Upper lobe of right lung (tissue), 1 donor: ENCODE data around the gene FBXO24. TPM values are rescaled to one million over a fixed set of nuclear protein-coding genes. Genes with fewer than 3 reads are reported as not detected.
A peak's percentile ranks its signal among the peaks of the same experiment; 100 is the strongest.

Source experiments
- ATAC-seq: fragments of 200-7000 bp; cut with Tn5 transposase; one replicate; pipeline ENCODE4 v1.9.1; 2020; ENCODE audit warnings: mild to moderate bottlenecking, moderate library complexity
- DNase-seq: peaks from one replicate; pipeline ENCODE4 v3.0.0-alpha.2; 2020
- H3K27ac ChIP-seq: fragments of 200-600 bp; one replicate; pipeline ENCODE4 v1.8.0; 2022
- H3K27me3 ChIP-seq: fragments of 200-600 bp; one replicate; pipeline ENCODE4 v1.8.0; 2022; ENCODE audit warnings: mild to moderate bottlenecking
- H3K36me3 ChIP-seq: fragments of 200-600 bp; one replicate; pipeline ENCODE4 v1.8.0; 2022
- H3K4me1 ChIP-seq: fragments of 200-600 bp; one replicate; pipeline ENCODE4 v1.8.0; 2022
- H3K4me3 ChIP-seq: fragments of 200-600 bp; one replicate; pipeline ENCODE4 v1.8.0; 2022; ENCODE audit warnings: mild to moderate bottlenecking
- H3K9me3 ChIP-seq: fragments of 200-600 bp; one replicate; pipeline ENCODE4 v1.8.0; 2022
- intact Hi-C: fragments of 100-400 bp; cut with DNase I; formaldehyde crosslinking; loops from one replicate; pipeline ENCODE4 v1.11.0; 2022
- total RNA-seq: library from RNA; stranded (reverse); fragmentation: NEBNext Ultra II Directional; extraction: Animal tissue kit (Norgen Biotek cat#: 25700); gene quantifications from one replicate; pipeline ENCODE4 v1.2.1, GENCODE V29; 2021
- TF ChIP-seq, protein P1 (sequence below): fragments of 200-600 bp; IDR thresholded peaks from one replicate; pipeline ENCODE4 v1.8.0; 2022; ENCODE audit warnings: antibody characterized with exemption
- donor health status: DM: no; HTN: yes; CAD: no; lungs with severe emphysema.

FBXO24 gene
- total RNA-seq, 1 donor from 2014 or later: 1.4 TPM

DNA sequence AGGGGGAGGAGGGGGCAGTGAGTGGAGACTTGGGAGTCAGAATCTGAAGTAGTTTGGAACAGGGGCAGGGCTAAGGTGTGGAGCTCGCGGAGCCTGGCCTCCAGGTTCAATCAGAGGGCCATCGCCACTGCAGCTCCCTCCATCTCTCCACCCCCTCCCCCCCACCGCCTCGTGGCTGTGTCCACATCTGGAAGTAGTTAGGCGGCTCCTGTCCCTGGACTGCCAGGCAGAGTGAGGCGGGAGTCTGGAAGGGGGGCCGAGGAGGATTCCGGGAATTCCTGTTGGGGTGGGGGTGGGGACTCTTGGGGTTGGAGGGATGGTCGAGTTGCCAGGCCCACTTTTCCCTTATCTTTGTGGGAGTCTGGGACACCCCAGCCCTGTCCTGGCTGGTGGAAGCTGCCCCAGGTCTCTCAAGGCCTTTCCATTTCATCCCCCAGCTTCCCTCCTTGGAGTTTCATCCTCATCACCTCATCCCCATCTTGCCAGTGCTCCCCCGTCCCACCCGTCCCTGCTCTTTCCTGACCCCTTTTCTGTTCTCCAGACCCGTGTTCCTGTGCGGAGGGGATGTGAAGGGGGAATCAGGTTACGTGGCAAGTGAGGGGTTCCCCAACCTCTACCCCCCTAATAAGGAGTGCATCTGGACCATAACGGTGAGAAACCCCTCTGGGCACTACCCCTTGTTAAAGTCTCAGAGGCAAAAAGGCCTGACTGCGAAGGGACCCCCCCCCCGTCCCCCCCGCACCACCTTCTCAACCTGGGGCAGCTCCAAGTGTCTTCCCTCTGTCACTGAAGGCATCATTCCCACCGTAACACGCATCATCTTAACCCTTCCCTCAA is 17.0 kb downstream of the FBXO24 start:
- TF ChIP-seq, protein P1, sequence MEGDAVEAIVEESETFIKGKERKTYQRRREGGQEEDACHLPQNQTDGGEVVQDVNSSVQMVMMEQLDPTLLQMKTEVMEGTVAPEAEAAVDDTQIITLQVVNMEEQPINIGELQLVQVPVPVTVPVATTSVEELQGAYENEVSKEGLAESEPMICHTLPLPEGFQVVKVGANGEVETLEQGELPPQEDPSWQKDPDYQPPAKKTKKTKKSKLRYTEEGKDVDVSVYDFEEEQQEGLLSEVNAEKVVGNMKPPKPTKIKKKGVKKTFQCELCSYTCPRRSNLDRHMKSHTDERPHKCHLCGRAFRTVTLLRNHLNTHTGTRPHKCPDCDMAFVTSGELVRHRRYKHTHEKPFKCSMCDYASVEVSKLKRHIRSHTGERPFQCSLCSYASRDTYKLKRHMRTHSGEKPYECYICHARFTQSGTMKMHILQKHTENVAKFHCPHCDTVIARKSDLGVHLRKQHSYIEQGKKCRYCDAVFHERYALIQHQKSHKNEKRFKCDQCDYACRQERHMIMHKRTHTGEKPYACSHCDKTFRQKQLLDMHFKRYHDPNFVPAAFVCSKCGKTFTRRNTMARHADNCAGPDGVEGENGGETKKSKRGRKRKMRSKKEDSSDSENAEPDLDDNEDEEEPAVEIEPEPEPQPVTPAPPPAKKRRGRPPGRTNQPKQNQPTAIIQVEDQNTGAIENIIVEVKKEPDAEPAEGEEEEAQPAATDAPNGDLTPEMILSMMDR: no peak
- intact Hi-C loops: no loop called here
- H3K36me3 ChIP-seq: no peaks in the 10 kb centered on the region
- peak; percentile 36 for ATAC-seq
- peaks cover 18% of the 10 kb centered on the region for H3K4me1 ChIP-seq
- peak overlapping the region; percentile 69 for H3K27ac ChIP-seq
- peak; percentile 79 for DNase-seq
- H3K4me3 ChIP-seq: peak overlapping the region; percentile 71
- no peaks in the 10 kb centered on the region for H3K27me3 ChIP-seq
- H3K9me3 ChIP-seq: no peaks in the 10 kb centered on the region

DNA sequence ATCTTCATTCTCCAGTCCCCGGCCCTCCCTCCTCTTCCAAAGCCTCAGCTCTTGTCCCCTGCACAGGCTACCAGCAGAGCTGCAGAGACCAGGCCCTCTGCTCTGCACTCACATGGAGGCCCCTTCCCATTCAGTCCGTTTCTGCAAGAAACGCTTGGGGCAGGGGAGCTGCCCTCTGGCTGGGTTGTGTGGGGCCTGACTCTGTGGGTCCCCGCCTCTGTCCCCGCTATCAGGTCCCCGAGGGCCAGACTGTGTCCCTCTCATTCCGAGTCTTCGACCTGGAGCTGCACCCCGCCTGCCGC is 17.5 kb downstream of the FBXO24 start:
- H3K4me1 ChIP-seq: peaks cover 18% of the 10 kb centered on the region
- ATAC-seq (no peak), DNase-seq (no peak)
- peak overlapping the region; percentile 69 for H3K27ac ChIP-seq
- no peaks in the 10 kb centered on the region for H3K36me3 ChIP-seq
- H3K27me3 ChIP-seq: no peaks in the 10 kb centered on the region
- intact Hi-C loops: no loop called here
- no peaks in the 10 kb centered on the region for H3K9me3 ChIP-seq
- H3K4me3 ChIP-seq: peak overlapping the region; percentile 71
- TF ChIP-seq, protein P1: no peak

DNA sequence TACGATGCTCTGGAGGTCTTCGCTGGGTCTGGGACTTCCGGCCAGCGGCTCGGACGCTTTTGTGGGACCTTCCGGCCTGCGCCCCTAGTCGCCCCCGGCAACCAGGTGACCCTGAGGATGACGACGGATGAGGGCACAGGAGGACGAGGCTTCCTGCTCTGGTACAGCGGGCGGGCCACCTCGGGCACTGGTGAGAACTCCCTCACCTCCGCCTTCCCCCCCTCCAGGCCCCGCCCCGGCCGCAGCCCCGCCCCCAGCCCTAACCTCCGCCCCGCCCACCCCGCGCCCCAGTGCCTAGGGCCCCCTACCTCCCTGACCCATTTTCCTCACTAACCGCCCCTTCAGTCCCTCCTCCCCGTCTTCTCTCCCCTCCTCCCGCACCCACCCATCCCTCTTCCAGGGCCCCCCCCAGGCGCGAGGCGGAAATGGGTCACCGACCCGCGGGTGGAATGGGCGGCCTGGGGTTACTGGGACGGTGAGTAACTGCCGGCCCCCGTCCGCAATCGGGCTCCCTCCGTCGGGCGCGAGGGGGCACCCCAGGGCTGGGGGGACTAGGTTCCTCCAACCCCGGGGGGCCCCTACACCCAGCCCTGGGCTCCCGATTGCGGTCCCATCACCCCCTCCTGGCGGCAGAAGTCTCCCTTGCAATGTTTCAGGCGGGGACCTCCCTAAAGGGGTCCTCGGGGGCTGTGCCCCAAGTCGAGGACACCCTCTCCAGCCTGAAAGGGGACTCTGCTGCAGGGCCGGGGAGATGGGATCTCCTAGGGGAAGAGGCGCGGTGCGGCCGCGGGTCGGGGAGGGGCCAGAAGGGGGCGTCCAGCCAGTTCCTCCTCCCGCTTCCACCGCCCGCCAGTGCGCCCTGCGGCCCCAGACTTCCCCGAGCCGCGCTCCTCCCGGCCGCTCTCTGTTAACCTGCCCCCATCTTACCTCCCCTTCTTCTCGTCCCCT is 18.2 kb downstream of the FBXO24 start:
- ATAC-seq (peak; percentile 82), DNase-seq (peak; percentile 90)
- Histone ChIP-seq H3K36me3 (no peaks in the 10 kb centered on the region), H3K27ac (peak overlapping the region; percentile 69), H3K9me3 (no peaks in the 10 kb centered on the region), H3K4me3 (peak overlapping the region; percentile 71), H3K4me1 (peaks cover 18% of the 10 kb centered on the region), H3K27me3 (no peaks in the 10 kb centered on the region)
- intact Hi-C loops: no loop called here
- TF ChIP-seq, protein P1: peak; percentile 48

DNA sequence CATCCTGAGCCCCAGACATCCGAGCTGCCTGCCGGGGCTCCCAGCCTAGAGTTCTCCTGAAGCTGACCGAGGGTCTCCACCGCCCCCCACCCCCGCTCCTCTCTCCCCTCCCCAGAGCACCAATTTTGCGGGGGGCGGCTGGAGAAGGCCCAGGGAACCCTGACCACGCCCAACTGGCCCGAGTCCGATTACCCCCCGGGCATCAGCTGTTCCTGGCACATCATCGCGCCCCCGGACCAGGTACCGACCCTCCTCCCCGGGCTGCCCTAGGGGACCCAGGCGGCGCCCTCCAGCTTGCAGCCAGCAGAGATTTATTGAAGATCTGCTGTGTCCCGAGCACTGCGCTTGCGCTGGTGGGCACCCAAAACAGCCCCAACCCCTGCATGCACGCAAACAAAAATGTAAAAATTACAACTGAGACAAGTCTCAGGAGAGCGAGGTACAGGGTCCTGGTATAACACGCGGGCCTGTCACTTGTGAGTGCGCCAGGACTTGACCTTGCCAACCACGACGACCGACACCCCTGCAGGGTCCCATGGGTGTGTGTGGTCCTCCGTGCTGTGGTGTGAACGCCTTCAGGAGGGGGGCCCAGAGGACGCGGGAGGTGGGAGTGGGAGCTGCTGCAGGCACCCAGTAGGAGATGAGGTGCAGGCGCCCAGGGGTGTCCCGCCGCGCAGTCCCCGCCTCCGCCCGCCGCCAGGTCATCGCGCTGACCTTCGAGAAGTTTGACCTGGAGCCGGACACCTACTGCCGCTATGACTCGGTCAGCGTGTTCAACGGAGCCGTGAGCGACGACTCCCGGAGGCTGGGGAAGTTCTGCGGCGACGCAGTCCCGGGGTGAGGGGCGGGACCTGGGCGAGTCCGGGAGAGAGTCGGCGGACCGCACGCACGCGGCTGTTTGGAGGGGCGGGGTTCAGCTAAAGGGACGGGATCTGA is 19.1 kb downstream of the FBXO24 start:
- peak overlapping the region; percentile 60 for H3K27ac ChIP-seq
- peak; percentile 86 for DNase-seq
- peak; percentile 47 for ATAC-seq
- TF ChIP-seq, protein P1: no peak
- H3K36me3 ChIP-seq: no peaks in the 10 kb centered on the region
- no peaks in the 10 kb centered on the region for H3K9me3 ChIP-seq
- peak overlapping the region; percentile 71 for H3K4me3 ChIP-seq
- H3K4me1 ChIP-seq: peaks cover 18% of the 10 kb centered on the region
- intact Hi-C loops: no loop called here
- no peaks in the 10 kb centered on the region for H3K27me3 ChIP-seq

DNA sequence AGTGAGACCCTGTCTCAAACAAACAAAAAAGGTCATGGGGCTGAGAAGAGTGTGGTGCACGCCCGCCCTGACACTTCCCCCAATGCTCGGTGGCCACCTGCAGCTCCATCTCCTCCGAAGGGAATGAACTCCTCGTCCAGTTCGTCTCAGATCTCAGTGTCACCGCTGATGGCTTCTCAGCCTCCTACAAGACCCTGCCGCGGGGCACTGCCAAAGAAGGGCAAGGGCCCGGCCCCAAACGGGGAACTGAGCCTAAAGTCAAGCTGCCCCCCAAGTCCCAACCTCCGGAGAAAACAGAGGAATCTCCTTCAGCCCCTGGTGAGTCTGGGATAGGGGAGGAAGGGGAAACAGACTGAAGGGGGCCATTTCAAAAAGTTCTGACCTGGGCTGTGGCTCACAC is 20.2 kb downstream of the FBXO24 start:
- Histone ChIP-seq H3K9me3 (no peaks in the 10 kb centered on the region), H3K27ac (no peak overlapping the region), H3K27me3 (no peaks in the 10 kb centered on the region), H3K4me1 (peaks cover 18% of the 10 kb centered on the region), H3K36me3 (no peaks in the 10 kb centered on the region), H3K4me3 (no peak overlapping the region)
- intact Hi-C loops: no loop called here
- DNase-seq: no peak
- TF ChIP-seq, protein P1: no peak
- ATAC-seq: no peak
